ENCODE data around the gene ICOS. TPM values are rescaled to one million over a fixed set of nuclear protein-coding genes. Genes with fewer than 3 reads are reported as not detected.
"Not testable (repeated sequence)": the region's sequence is repeated elsewhere in the genome, so short reads cannot be mapped to it uniquely, and the experiment has no call there.

Gene ICOS
- polyA plus RNA-seq, 5 donors = 0.12 to 0.16 (median 0.14) TPM; not detected in 1

- no peak for DNase-seq
These were observed 19.8 kb upstream of the ICOS start for GRCh38 chr2:203916756-203917155.

- DNase-seq = peak; percentile 37 to 46
These were observed 18.3 kb upstream of the ICOS start for GRCh38 chr2:203918264-203918663.

GRCh38 chr2:203918839-203919238 is 17.7 kb upstream of the ICOS start:
- DNase-seq = no peak

GRCh38 chr2:203925512-203926158 is 10.9 kb upstream of the ICOS start:
- no peak for DNase-seq

- DNase-seq = no peak
These were observed 7.7 kb upstream of the ICOS start for GRCh38 chr2:203928849-203929248.

GRCh38 chr2:203931262-203931661 is 5.3 kb upstream of the ICOS start:
- not testable (repeated sequence) for DNase-seq

GRCh38 chr2:203934041-203934492 is 2.5 kb upstream of the ICOS start:
- no peak for DNase-seq

- no peak for DNase-seq
These were observed 1.7 kb upstream of the ICOS start for GRCh38 chr2:203934711-203935438.

GRCh38 chr2:203935568-203935967 is 995 bp upstream of the ICOS start:
- DNase-seq = no peak

GRCh38 chr2:203936949-203937348 is 386 bp downstream of the ICOS start:
- DNase-seq = no peak

- no peak for DNase-seq
These were observed 1.2 kb downstream of the ICOS start for GRCh38 chr2:203937788-203938187.

- DNase-seq = no peak
These were observed 3.5 kb downstream of the ICOS start for GRCh38 chr2:203940039-203940438.

- DNase-seq = not testable (repeated sequence)
These were observed 7.2 kb downstream of the ICOS start for GRCh38 chr2:203943493-203944382.

- no peak for DNase-seq
These were observed 12.2 kb downstream of the ICOS start for GRCh38 chr2:203948733-203949132.

- DNase-seq = no peak
These were observed 12.7 kb downstream of the ICOS start for GRCh38 chr2:203949228-203949627.

- DNase-seq = no peak
These were observed 14.9 kb downstream of the ICOS start for GRCh38 chr2:203951366-203951902.

GRCh38 chr2:203959265-203959664 is 22.7 kb downstream of the ICOS start:
- DNase-seq = no peak

- DNase-seq = no peak
These were observed 23.1 kb downstream of the ICOS start for GRCh38 chr2:203959672-203960071.

- DNase-seq = no peak
These were observed 24.2 kb downstream of the ICOS start for GRCh38 chr2:203960811-203961210.

- DNase-seq = not testable (repeated sequence)
These were observed 28.6 kb downstream of the ICOS start for GRCh38 chr2:203965190-203965589.

GRCh38 chr2:203971251-203971650 is 34.7 kb downstream of the ICOS start:
- DNase-seq = no peak

GRCh38 chr2:203972066-203972465 is 35.5 kb downstream of the ICOS start:
- DNase-seq = no peak

Data from right lung (tissue), 5 donors.